GM12875 (cell line): ENCODE data around the gene RGS3.
A peak's percentile ranks its signal among the peaks of the same experiment; 100 is the strongest.
"Not testable (repeated sequence)": the region's sequence is repeated elsewhere in the genome, so short reads cannot be mapped to it uniquely, and the experiment has no call there.

Experiments used
- H3K4me3 ChIP-seq: one replicate; pipeline ENCODE4 v1.5.1; 2011; ENCODE audit warnings: low read depth, low read length, control low read depth
- CTCF ChIP-seq: IDR thresholded peaks from 2 replicates; pipeline ENCODE4 v1.5.1; 2011; ENCODE audit warnings: low read depth, mild to moderate bottlenecking, control low read depth, inconsistent platforms, low read length, moderate library complexity, borderline replicate concordance; ENCODE audit not compliant: insufficient read depth

Gene RGS3

GRCh38 chr9:113428062-113428615 is 35.4 kb upstream of the RGS3 start:
- no peak for TF ChIP-seq CTCF
- no peak overlapping the region for H3K4me3 ChIP-seq

- H3K4me3 ChIP-seq, result no peak overlapping the region
- no peak for TF ChIP-seq CTCF
Observed at GRCh38 chr9:113431191-113431590, 32.3 kb upstream of the RGS3 start.

- no peak for TF ChIP-seq CTCF
- H3K4me3 ChIP-seq, result no peak overlapping the region
Observed at GRCh38 chr9:113436728-113437515, 26.6 kb upstream of the RGS3 start.

DNA sequence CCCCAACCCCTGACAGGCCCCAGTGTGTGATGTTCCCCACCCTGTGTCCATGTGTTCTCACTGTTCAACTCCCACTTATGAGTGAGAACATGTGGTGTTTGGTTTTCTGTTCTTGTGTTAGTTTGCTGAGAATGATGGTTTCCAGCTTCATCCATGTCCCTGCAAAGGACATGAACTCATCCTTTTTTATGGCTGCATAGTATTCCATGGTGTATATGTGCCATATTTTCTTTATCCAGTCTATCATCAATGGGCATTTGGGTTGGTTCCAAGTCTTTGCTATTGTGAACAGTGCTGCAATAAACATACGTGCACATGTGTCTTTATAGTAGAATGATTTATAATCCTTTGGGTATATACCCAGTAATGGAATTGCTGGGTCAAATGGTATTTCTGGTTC is 25.8 kb upstream of the RGS3 start:
- H3K4me3 ChIP-seq, result not testable (repeated sequence)

- no peak overlapping the region for H3K4me3 ChIP-seq
- TF ChIP-seq CTCF, result no peak
Observed at GRCh38 chr9:113444736-113445135, 18.8 kb upstream of the RGS3 start.

DNA sequence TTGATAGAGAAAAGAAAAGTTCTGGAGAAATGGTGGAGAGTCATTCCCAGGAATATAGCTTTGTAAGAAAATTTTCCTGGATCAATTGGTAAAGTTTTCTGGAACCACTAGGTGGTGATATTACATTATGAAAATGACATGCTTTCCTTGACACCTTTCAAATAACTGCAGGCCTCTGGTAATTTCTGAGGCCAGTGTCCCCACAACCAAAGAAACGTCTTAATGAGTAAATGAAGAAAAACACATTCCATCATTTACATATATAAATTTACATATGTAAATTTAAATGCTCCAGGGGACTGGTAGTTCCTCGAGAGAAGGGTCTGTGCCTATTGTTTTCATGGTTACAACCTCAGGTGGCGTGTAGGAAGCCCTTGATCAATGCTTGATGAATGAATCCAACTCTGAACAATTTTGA is 17.2 kb upstream of the RGS3 start:
- peak; percentile 3; the same call in 1 of the 2 replicates for TF ChIP-seq CTCF
- no peak overlapping the region for H3K4me3 ChIP-seq

GRCh38 chr9:113449376-113449775 is 14.2 kb upstream of the RGS3 start:
- TF ChIP-seq CTCF, result no peak
- H3K4me3 ChIP-seq, result no peak overlapping the region

GRCh38 chr9:113452113-113452605 is 11.4 kb upstream of the RGS3 start:
- no peak overlapping the region for H3K4me3 ChIP-seq
- TF ChIP-seq CTCF, result no peak
